HEK293 (cell line): ENCODE measurements around the gene CNTNAP5.

Experiments used
- BCL11A ChIP-seq: fragments of 450-650 bp; formaldehyde crosslinking; IDR thresholded peaks from 2 replicates; pipeline ENCODE4 v1.5.1; 2016; ENCODE audit warnings: low read depth, missing biosample characterization, missing genetic modification characterization
- ZBTB1 ChIP-seq: fragments of 450-650 bp; formaldehyde crosslinking; IDR thresholded peaks from 2 replicates; pipeline ENCODE4 v1.5.1; 2016; ENCODE audit warnings: missing biosample characterization, missing genetic modification characterization
- ZNF10 ChIP-seq: fragments of 450-650 bp; formaldehyde crosslinking; IDR thresholded peaks from 2 replicates; pipeline ENCODE4 v1.5.1; 2017; ENCODE audit warnings: missing biosample characterization, missing genetic modification characterization
- ZNF114 ChIP-seq: fragments of 450-650 bp; formaldehyde crosslinking; IDR thresholded peaks from 2 replicates; pipeline ENCODE4 v1.5.0; 2017; ENCODE audit warnings: missing biosample characterization, missing genetic modification characterization
- ZNF121 ChIP-seq: fragments of 450-650 bp; formaldehyde crosslinking; IDR thresholded peaks from 2 replicates; pipeline ENCODE4 v1.5.1; 2016; ENCODE audit warnings: missing biosample characterization, missing genetic modification characterization
- ZNF133 ChIP-seq: fragments of 450-650 bp; formaldehyde crosslinking; IDR thresholded peaks from 2 replicates; pipeline ENCODE4 v1.5.1; 2016; ENCODE audit warnings: missing biosample characterization, missing genetic modification characterization
- ZNF416 ChIP-seq: fragments of 450-650 bp; formaldehyde crosslinking; IDR thresholded peaks from 2 replicates; pipeline ENCODE4 v1.5.1; 2016; ENCODE audit warnings: missing biosample characterization, missing genetic modification characterization
- ZNF426 ChIP-seq: fragments of 450-650 bp; formaldehyde crosslinking; IDR thresholded peaks from 2 replicates; pipeline ENCODE4 v1.5.1; 2017; ENCODE audit warnings: missing biosample characterization, missing genetic modification characterization, mild to moderate bottlenecking, inconsistent platforms, moderate library complexity
- ZNF530 ChIP-seq: fragments of 450-650 bp; formaldehyde crosslinking; IDR thresholded peaks from 2 replicates; pipeline ENCODE4 v1.5.1; 2016; ENCODE audit warnings: low read depth, missing biosample characterization, missing genetic modification characterization
- ZNF571 ChIP-seq: fragments of 450-650 bp; formaldehyde crosslinking; IDR thresholded peaks from 2 replicates; pipeline ENCODE4 v1.5.0; 2017; ENCODE audit warnings: missing biosample characterization, missing genetic modification characterization
- ZSCAN30 ChIP-seq: fragments of 450-650 bp; IDR thresholded peaks from 2 replicates; pipeline ENCODE4 v1.5.1; 2018; ENCODE audit warnings: missing biosample characterization, mild to moderate bottlenecking, missing genetic modification characterization, moderate library complexity
- TF ChIP-seq, protein P1 (sequence below): fragments of 450-650 bp; formaldehyde crosslinking; IDR thresholded peaks from 2 replicates; pipeline ENCODE4 v1.5.1; 2016; ENCODE audit warnings: missing biosample characterization, missing genetic modification characterization
- TF ChIP-seq, protein P2 (sequence below): fragments of 450-650 bp; formaldehyde crosslinking; IDR thresholded peaks from 2 replicates; pipeline ENCODE4 v1.5.1; 2017; ENCODE audit warnings: missing biosample characterization, missing genetic modification characterization

DNA sequence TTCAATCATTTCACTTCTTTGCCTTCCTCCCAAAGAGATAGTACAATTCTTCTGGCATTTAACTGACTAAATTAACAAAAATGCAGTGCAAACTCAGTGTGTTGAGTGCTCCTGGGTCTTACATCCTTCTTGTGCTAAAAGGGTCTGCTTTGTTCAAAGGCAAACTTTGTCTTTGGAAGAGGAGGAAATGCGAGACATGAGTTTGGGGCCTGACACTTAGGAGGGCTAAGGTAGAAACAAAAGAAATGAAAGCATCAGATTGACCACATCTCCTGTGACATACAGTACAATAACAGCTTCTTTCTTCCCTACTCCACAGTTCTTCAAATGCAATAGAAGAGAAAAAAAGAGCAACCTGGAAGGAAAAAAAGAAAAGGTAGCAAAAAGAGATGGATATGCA, 161.7 kb downstream of the CNTNAP5 start:
- TF ChIP-seq, protein P1, sequence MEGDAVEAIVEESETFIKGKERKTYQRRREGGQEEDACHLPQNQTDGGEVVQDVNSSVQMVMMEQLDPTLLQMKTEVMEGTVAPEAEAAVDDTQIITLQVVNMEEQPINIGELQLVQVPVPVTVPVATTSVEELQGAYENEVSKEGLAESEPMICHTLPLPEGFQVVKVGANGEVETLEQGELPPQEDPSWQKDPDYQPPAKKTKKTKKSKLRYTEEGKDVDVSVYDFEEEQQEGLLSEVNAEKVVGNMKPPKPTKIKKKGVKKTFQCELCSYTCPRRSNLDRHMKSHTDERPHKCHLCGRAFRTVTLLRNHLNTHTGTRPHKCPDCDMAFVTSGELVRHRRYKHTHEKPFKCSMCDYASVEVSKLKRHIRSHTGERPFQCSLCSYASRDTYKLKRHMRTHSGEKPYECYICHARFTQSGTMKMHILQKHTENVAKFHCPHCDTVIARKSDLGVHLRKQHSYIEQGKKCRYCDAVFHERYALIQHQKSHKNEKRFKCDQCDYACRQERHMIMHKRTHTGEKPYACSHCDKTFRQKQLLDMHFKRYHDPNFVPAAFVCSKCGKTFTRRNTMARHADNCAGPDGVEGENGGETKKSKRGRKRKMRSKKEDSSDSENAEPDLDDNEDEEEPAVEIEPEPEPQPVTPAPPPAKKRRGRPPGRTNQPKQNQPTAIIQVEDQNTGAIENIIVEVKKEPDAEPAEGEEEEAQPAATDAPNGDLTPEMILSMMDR (tag by site-specific recombination) = no peak
- TF ChIP-seq ZNF114 (tag by site-specific recombination) (no peak), ZSCAN30 (tag by site-specific recombination) (no peak), ZNF530 (tag by site-specific recombination) (no peak), ZNF121 (tag by site-specific recombination) (no peak), ZNF10 (tag by site-specific recombination) (no peak), ZNF571 (tag by site-specific recombination) (no peak), ZNF426 (tag by site-specific recombination) (no peak), ZNF133 (tag by site-specific recombination) (no peak), ZBTB1 (tag by site-specific recombination) (no peak), ZNF416 (tag by site-specific recombination) (no peak), BCL11A (no peak)
- TF ChIP-seq, protein P2, sequence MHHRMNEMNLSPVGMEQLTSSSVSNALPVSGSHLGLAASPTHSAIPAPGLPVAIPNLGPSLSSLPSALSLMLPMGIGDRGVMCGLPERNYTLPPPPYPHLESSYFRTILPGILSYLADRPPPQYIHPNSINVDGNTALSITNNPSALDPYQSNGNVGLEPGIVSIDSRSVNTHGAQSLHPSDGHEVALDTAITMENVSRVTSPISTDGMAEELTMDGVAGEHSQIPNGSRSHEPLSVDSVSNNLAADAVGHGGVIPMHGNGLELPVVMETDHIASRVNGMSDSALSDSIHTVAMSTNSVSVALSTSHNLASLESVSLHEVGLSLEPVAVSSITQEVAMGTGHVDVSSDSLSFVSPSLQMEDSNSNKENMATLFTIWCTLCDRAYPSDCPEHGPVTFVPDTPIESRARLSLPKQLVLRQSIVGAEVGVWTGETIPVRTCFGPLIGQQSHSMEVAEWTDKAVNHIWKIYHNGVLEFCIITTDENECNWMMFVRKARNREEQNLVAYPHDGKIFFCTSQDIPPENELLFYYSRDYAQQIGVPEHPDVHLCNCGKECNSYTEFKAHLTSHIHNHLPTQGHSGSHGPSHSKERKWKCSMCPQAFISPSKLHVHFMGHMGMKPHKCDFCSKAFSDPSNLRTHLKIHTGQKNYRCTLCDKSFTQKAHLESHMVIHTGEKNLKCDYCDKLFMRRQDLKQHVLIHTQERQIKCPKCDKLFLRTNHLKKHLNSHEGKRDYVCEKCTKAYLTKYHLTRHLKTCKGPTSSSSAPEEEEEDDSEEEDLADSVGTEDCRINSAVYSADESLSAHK (tag by site-specific recombination) = no peak
